SU-DHL-6 (cell line): Measurements from ENCODE around the gene DNAJB5.
"Not testable (repeated sequence)": the region's sequence is repeated elsewhere in the genome, so short reads cannot be mapped to it uniquely, and the experiment has no call there.

Source experiments
- H2AFZ ChIP-seq: fragments of 200-600 bp; sonication (generic); 2 replicates; pipeline ENCODE4 v1.6.1; 2014; ENCODE audit warnings: low read depth, mild to moderate bottlenecking, moderate library complexity, mixed read lengths, antibody characterized with exemption, low read length; ENCODE audit not compliant: severe bottlenecking
- H3F3A ChIP-seq: fragments of 200-600 bp; shearing (Covaris generic); 2 replicates; pipeline ENCODE4 v1.6.0; 2016; ENCODE audit warnings: antibody characterized with exemption, mild to moderate bottlenecking; ENCODE audit not compliant: insufficient read depth
- H3K27ac ChIP-seq: fragments of 200-600 bp; sonication (generic); 2 replicates; pipeline ENCODE4 v1.5.1; 2016; ENCODE audit warnings: low read depth, mild to moderate bottlenecking, low read length, moderate library complexity, mixed read lengths
- H3K27me3 ChIP-seq: fragments of 200-600 bp; sonication (generic), shearing (Covaris generic); 2 replicates; pipeline ENCODE4 v1.6.0; 2014; ENCODE audit warnings: mild to moderate bottlenecking, low read length
- H3K36me3 ChIP-seq: fragments of 200-600 bp; sonication (generic); 2 replicates; pipeline ENCODE4 v1.6.1; 2014; ENCODE audit warnings: mild to moderate bottlenecking, low read length, mixed read lengths
- H3K4me2 ChIP-seq: fragments of 300-600, 200-600 bp; shearing (Covaris generic), sonication (generic); 2 replicates; pipeline ENCODE4 v1.6.0; 2014; ENCODE audit warnings: low read length, low read depth, mild to moderate bottlenecking; ENCODE audit not compliant: poor library complexity, severe bottlenecking
- H3K4me3 ChIP-seq: fragments of 200-600 bp; sonication (generic); 2 replicates; pipeline ENCODE4 v1.5.1; 2014; ENCODE audit warnings: antibody characterized with exemption, low read length, mild to moderate bottlenecking, mixed read lengths; ENCODE audit not compliant: insufficient read depth, poor library complexity, severe bottlenecking
- H3K79me2 ChIP-seq: fragments of 200-600 bp; sonication (generic); 2 replicates; pipeline ENCODE4 v1.6.1; 2014; ENCODE audit warnings: mild to moderate bottlenecking, low read length, moderate library complexity; ENCODE audit not compliant: insufficient read depth
- H3K9ac ChIP-seq: fragments of 200-600 bp; sonication (generic); 2 replicates; pipeline ENCODE4 v1.7.0; 2014; ENCODE audit warnings: mild to moderate bottlenecking, low read length
- H3K9me2 ChIP-seq: fragments of 200-600 bp; sonication (generic); replicated peaks from 2 replicates; pipeline ENCODE4 v1.6.1; 2014; ENCODE audit warnings: low read length; ENCODE audit not compliant: insufficient read depth
- H3K9me3 ChIP-seq: fragments of 200-600 bp; sonication (generic); 2 replicates; pipeline ENCODE4 v1.6.1; 2014; ENCODE audit warnings: low read length, mixed read lengths; ENCODE audit not compliant: insufficient read depth
- H4K20me1 ChIP-seq: fragments of 200-600 bp; sonication (generic); 2 replicates; pipeline ENCODE4 v1.6.1; 2014; ENCODE audit warnings: low read depth, mild to moderate bottlenecking, antibody characterized with exemption, low read length, moderate library complexity, mixed read lengths
- CTCF ChIP-seq: fragments of 200-600 bp; sonication (generic); IDR thresholded peaks from one replicate; pipeline ENCODE4 v1.5.1; 2017; ENCODE audit warnings: antibody characterized with exemption, mild to moderate bottlenecking, low read length, moderate library complexity; ENCODE audit not compliant: insufficient read depth, poor library complexity, severe bottlenecking
- EZH2phosphoT487 ChIP-seq: fragments of 200-600 bp; sonication (generic), shearing (Covaris generic); conservative IDR thresholded peaks from 2 replicates; pipeline ENCODE4 v1.6.1; 2018; ENCODE audit warnings: mild to moderate bottlenecking, antibody characterized with exemption, low read length, moderate library complexity, mixed read lengths

The DNAJB5 gene

GRCh38 chr9:34989003-34989945 is at the start of gene DNAJB5:
DNAJB5 (plus strand) TSS chr9:34989745; CDS start chr9:34990631, 886 bp downstream.
- TF ChIP-seq EZH2phosphoT487, result no peak
- TF ChIP-seq CTCF, result no peak
- H3K9ac ChIP-seq, result peak within 1 kb of the TSS; percentile 72
- H2AFZ ChIP-seq, result peak within 1 kb of the TSS; percentile 82
- no peaks in the 10 kb centered on the region for H3K9me2 ChIP-seq
- no peaks in the 10 kb centered on the region for H3K36me3 ChIP-seq
- no peaks in the 10 kb centered on the region for H3F3A ChIP-seq
- H3K27ac ChIP-seq, result 0 out of 2 replicates have a peak within 1 kb of the TSS, but pooled peaks have one; percentile 3
- H3K9me3 ChIP-seq, result no peaks in the 10 kb centered on the region
- peak within 1 kb of the TSS; percentile 65 for H3K4me2 ChIP-seq
- no peaks in the 10 kb centered on the region for H4K20me1 ChIP-seq
- H3K79me2 ChIP-seq, result no peaks in the 10 kb centered on the region
- no peaks in the 10 kb centered on the region for H3K27me3 ChIP-seq
- peak within 1 kb of the TSS; percentile 78 for H3K4me3 ChIP-seq

- not testable (repeated sequence) for H4K20me1 ChIP-seq, H3K9me3 ChIP-seq, H3K4me3 ChIP-seq, H3K27me3 ChIP-seq, H3K9ac ChIP-seq, H3K79me2 ChIP-seq, H3F3A ChIP-seq, H3K9me2 ChIP-seq, H3K27ac ChIP-seq, H3K4me2 ChIP-seq, H2AFZ ChIP-seq, H3K36me3 ChIP-seq
Measured at GRCh38 chr9:34939989-34940388, 49.6 kb upstream of the DNAJB5 start.

GRCh38 chr9:34948451-34948850 is 41.1 kb upstream of the DNAJB5 start:
- no peak overlapping the region for H3K27ac ChIP-seq
- no peaks in the 10 kb centered on the region for H3K9me3 ChIP-seq
- TF ChIP-seq EZH2phosphoT487 (no peak), CTCF (no peak)
- no peaks in the 10 kb centered on the region for H3K27me3 ChIP-seq
- no peaks in the 10 kb centered on the region for H4K20me1 ChIP-seq
- no peaks in the 10 kb centered on the region for H3K36me3 ChIP-seq
- H3F3A ChIP-seq, result no peaks in the 10 kb centered on the region
- no peak overlapping the region for H2AFZ ChIP-seq
- H3K9me2 ChIP-seq, result no peaks in the 10 kb centered on the region
- H3K4me2 ChIP-seq, result no peak overlapping the region
- no peak overlapping the region for H3K4me3 ChIP-seq
- H3K79me2 ChIP-seq, result no peaks in the 10 kb centered on the region
- H3K9ac ChIP-seq, result no peak overlapping the region

- no peaks in the 10 kb centered on the region for H3K27me3 ChIP-seq
- no peaks in the 10 kb centered on the region for H3K79me2 ChIP-seq
- no peaks in the 10 kb centered on the region for H3K9me2 ChIP-seq
- H3F3A ChIP-seq, result no peaks in the 10 kb centered on the region
- no peaks in the 10 kb centered on the region for H3K9me3 ChIP-seq
- H3K27ac ChIP-seq, result no peak overlapping the region
- no peak overlapping the region for H3K9ac ChIP-seq
- no peak overlapping the region for H3K4me2 ChIP-seq
- H2AFZ ChIP-seq, result no peak overlapping the region
- no peaks in the 10 kb centered on the region for H3K36me3 ChIP-seq
- no peaks in the 10 kb centered on the region for H4K20me1 ChIP-seq
- H3K4me3 ChIP-seq, result no peak overlapping the region
- TF ChIP-seq CTCF (no peak), EZH2phosphoT487 (no peak)
Measured at GRCh38 chr9:34954225-34954624, 35.3 kb upstream of the DNAJB5 start.

- H3K9me3 ChIP-seq, H3K27me3 ChIP-seq: not testable (repeated sequence)
Measured at GRCh38 chr9:34956066-34956465, 33.5 kb upstream of the DNAJB5 start.

More at GRCh38 chr9:34956066-34956465, 33.5 kb upstream of the DNAJB5 start:
- H3K4me3 ChIP-seq, H3K27ac ChIP-seq, H2AFZ ChIP-seq, H4K20me1 ChIP-seq, H3K9ac ChIP-seq, H3K4me2 ChIP-seq, H3K79me2 ChIP-seq, H3F3A ChIP-seq, H3K9me2 ChIP-seq, H3K36me3 ChIP-seq: not testable (repeated sequence)
